ENCODE results near the gene NOS2. TPM values are rescaled to one million over a fixed set of nuclear protein-coding genes. Genes with fewer than 3 reads are reported as not detected.
"Not testable (repeated sequence)": the region's sequence is repeated elsewhere in the genome, so short reads cannot be mapped to it uniquely, and the experiment has no call there.

NOS2 gene
- total RNA-seq, 4 donors from 2014 or later: 0.40 to 20.3 (median 2.2) TPM

GRCh38 chr17:27845264-27846041 is 45.1 kb upstream of the NOS2 start:
- Histone ChIP-seq H3K4me1 (peaks cover 0 to 13% (median 3%) of the 10 kb centered on the region in 4 donors), H3K9me3 (no peaks in the 10 kb centered on the region), H3K27ac (peak overlapping the region in 1 of 4 donors; percentile 14), H3K4me3 (no peak overlapping the region), H3K27me3 (no peaks in the 10 kb centered on the region), H3K36me3 (no peaks in the 10 kb centered on the region)
- TF ChIP-seq EP300 (IDR thresholded peaks at IDR 0.05; ENCODE audit: low read depth): no peak
- TF ChIP-seq POLR2AphosphoS5 (IDR thresholded peaks at IDR 0.05): no peak
- TF ChIP-seq POLR2A (IDR thresholded peaks at IDR 0.05): no peak
- TF ChIP-seq CTCF (IDR thresholded peaks at IDR 0.05): no peak
- intact Hi-C loops (cut with DNase I; ENCODE audit: low total_unique reads): no loop called here
- in situ Hi-C loops (cut with MboI; ENCODE audit: low pct_ligation_motif_present in 1 of 4, low pct_unique_long_range_greater_than_20kb in 1 of 4, low sequenced_read_pairs in 3 of 4): no loop called here
- WGBS, 2 donors (ENCODE audit: low coverage in 1 of 2): 39 to 48% methylated on average over 9 to 13 of the region's 13 CpGs
- DNase-seq: peak; percentile 62

- WGBS, 2 donors (ENCODE audit: low coverage in 1 of 2): 57 to 65% methylated on average over 1 of the region's 1 CpG
- in situ Hi-C loops (cut with MboI; ENCODE audit: low pct_ligation_motif_present in 1 of 4, low pct_unique_long_range_greater_than_20kb in 1 of 4, low sequenced_read_pairs in 3 of 4): no loop called here
- H3K27ac ChIP-seq: no peak overlapping the region
- H3K9me3 ChIP-seq: no peaks in the 10 kb centered on the region
- intact Hi-C loops (cut with DNase I; ENCODE audit: low total_unique reads): no loop called here
- H3K27me3 ChIP-seq: no peaks in the 10 kb centered on the region
- H3K4me1 ChIP-seq: peaks cover 0 to 11% (median 3%) of the 10 kb centered on the region in 4 donors
- no peaks in the 10 kb centered on the region for H3K36me3 ChIP-seq
- no peak overlapping the region for H3K4me3 ChIP-seq
- TF ChIP-seq CTCF (IDR thresholded peaks at IDR 0.05) (no peak), POLR2AphosphoS5 (IDR thresholded peaks at IDR 0.05) (no peak), EP300 (IDR thresholded peaks at IDR 0.05; ENCODE audit: low read depth) (no peak), POLR2A (IDR thresholded peaks at IDR 0.05) (no peak)
- no peak for DNase-seq
Observed at GRCh38 chr17:27840688-27841087, 40.4 kb upstream of the NOS2 start.

DNA sequence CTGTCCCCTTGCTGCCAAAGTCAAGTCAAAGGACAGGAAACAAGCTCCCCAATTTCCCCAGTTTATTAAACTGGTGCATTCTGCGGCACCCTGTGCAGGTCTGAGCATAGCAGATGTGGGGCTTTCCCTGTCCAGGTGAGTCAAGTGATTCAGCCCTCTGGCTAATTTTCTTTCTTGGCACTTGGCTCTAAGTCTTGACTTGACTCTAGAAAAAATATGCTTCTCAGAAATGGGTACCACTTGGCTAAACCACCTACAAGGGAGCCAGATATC is 40.0 kb upstream of the NOS2 start:
- H3K4me3 ChIP-seq; H3K9me3 ChIP-seq; in situ Hi-C loops (cut with MboI; ENCODE audit: low pct_ligation_motif_present in 1 of 4, low pct_unique_long_range_greater_than_20kb in 1 of 4, low sequenced_read_pairs in 3 of 4); intact Hi-C loops (cut with DNase I; ENCODE audit: low total_unique reads); H3K27ac ChIP-seq; H3K36me3 ChIP-seq; H3K4me1 ChIP-seq; DNase-seq; H3K27me3 ChIP-seq: not testable (repeated sequence)
- no CpG with 5 or more reads among the region's 1 CpG for WGBS, 2 donors (ENCODE audit: low coverage in 1 of 2)

GRCh38 chr17:27839571-27840405 is 39.5 kb upstream of the NOS2 start:
- H3K27me3 ChIP-seq; H3K36me3 ChIP-seq; H3K4me1 ChIP-seq; H3K27ac ChIP-seq; in situ Hi-C loops (cut with MboI; ENCODE audit: low pct_ligation_motif_present in 1 of 4, low pct_unique_long_range_greater_than_20kb in 1 of 4, low sequenced_read_pairs in 3 of 4); H3K4me3 ChIP-seq; intact Hi-C loops (cut with DNase I; ENCODE audit: low total_unique reads); H3K9me3 ChIP-seq; DNase-seq: not testable (repeated sequence)
- WGBS, 2 donors (ENCODE audit: low coverage in 1 of 2): 44 to 60% methylated on average over 1 of the region's 4 CpGs

GRCh38 chr17:27838607-27839006 is 38.3 kb upstream of the NOS2 start:
- WGBS, 2 donors (ENCODE audit: low coverage in 1 of 2): 82 to 83% methylated on average over 1 of the region's 3 CpGs
- H3K4me1 ChIP-seq, H3K9me3 ChIP-seq: not testable (repeated sequence)

GRCh38 chr17:27837769-27838168 is 37.4 kb upstream of the NOS2 start:
- intact Hi-C loops (cut with DNase I; ENCODE audit: low total_unique reads); H3K27me3 ChIP-seq; H3K36me3 ChIP-seq; in situ Hi-C loops (cut with MboI; ENCODE audit: low pct_ligation_motif_present in 1 of 4, low pct_unique_long_range_greater_than_20kb in 1 of 4, low sequenced_read_pairs in 3 of 4); H3K9me3 ChIP-seq; DNase-seq; H3K27ac ChIP-seq; H3K4me3 ChIP-seq; H3K4me1 ChIP-seq: not testable (repeated sequence)
- WGBS, 2 donors (ENCODE audit: low coverage in 1 of 2): 86 to 88% methylated on average over 1 of the region's 1 CpG

More at GRCh38 chr17:27838607-27839006, 38.3 kb upstream of the NOS2 start:
- intact Hi-C loops (cut with DNase I; ENCODE audit: low total_unique reads); H3K27me3 ChIP-seq; in situ Hi-C loops (cut with MboI; ENCODE audit: low pct_ligation_motif_present in 1 of 4, low pct_unique_long_range_greater_than_20kb in 1 of 4, low sequenced_read_pairs in 3 of 4); DNase-seq; H3K4me3 ChIP-seq; H3K36me3 ChIP-seq; H3K27ac ChIP-seq: not testable (repeated sequence)

Data from transverse colon (tissue), 4 donors.